NB4 (cell line): ENCODE results near the gene CXCL10.

ENCODE experiments used
- DNase-seq: peaks from one replicate; pipeline ENCODE4 v3.0.0; 2010; ENCODE audit warnings: low read depth
- H3K4me3 ChIP-seq: one replicate; pipeline ENCODE4 v1.5.1; 2011; ENCODE audit warnings: mild to moderate bottlenecking, low read depth, low read length, moderate library complexity
- CTCF ChIP-seq: IDR thresholded peaks from one replicate; pipeline ENCODE4 v1.5.1; 2012; ENCODE audit warnings: low read depth, low read length
- MAX ChIP-seq: IDR thresholded peaks from 2 replicates; pipeline ENCODE4 v1.6.1; 2011; ENCODE audit warnings: low read depth, low read length
- MYC ChIP-seq: IDR thresholded peaks from 2 replicates; pipeline ENCODE4 v1.6.1; 2011; ENCODE audit warnings: low read depth, low read length
- POLR2A ChIP-seq: IDR thresholded peaks from 2 replicates; pipeline ENCODE4 v1.6.1; 2011; ENCODE audit warnings: mild to moderate bottlenecking; ENCODE audit not compliant: insufficient read length; ENCODE audit errors: extremely low read depth

Gene CXCL10

GRCh38 chr4:76035141-76035540 lies 11.8 kb upstream of the CXCL10 start:
- no peak overlapping the region for H3K4me3 ChIP-seq
- peak; percentile 83 for DNase-seq
- no peak for TF ChIP-seq MAX
- TF ChIP-seq MYC: no peak
- no peak for TF ChIP-seq POLR2A
- no peak for TF ChIP-seq CTCF

GRCh38 chr4:76029300-76029699 lies 6.0 kb upstream of the CXCL10 start:
- H3K4me3 ChIP-seq: no peak overlapping the region
- no peak for DNase-seq
- TF ChIP-seq MYC: no peak
- no peak for TF ChIP-seq CTCF
- no peak for TF ChIP-seq MAX
- TF ChIP-seq POLR2A: no peak

- no peak overlapping the region for H3K4me3 ChIP-seq
- TF ChIP-seq MYC (no peak), MAX (no peak)
- DNase-seq: no peak
These were observed 5.1 kb upstream of the CXCL10 start for GRCh38 chr4:76028350-76028765.

- TF ChIP-seq POLR2A (no peak), CTCF (no peak), MAX (no peak), MYC (no peak)
- no peak overlapping the region for H3K4me3 ChIP-seq
- DNase-seq: no peak
These were observed 768 bp upstream of the CXCL10 start for GRCh38 chr4:76024065-76024464.

GRCh38 chr4:76022677-76023076 lies 620 bp downstream of the CXCL10 start:
- DNase-seq: no peak
- H3K4me3 ChIP-seq: no peak overlapping the region
- TF ChIP-seq POLR2A: no peak
- TF ChIP-seq CTCF: no peak
- TF ChIP-seq MAX: no peak
- no peak for TF ChIP-seq MYC

GRCh38 chr4:76022031-76022430 lies 1.3 kb downstream of the CXCL10 start:
- DNase-seq: peak; percentile 39
- no peak overlapping the region for H3K4me3 ChIP-seq
- TF ChIP-seq POLR2A: no peak

- H3K4me3 ChIP-seq: no peak overlapping the region
- DNase-seq: no peak
- no peak for TF ChIP-seq MAX
- TF ChIP-seq MYC: no peak
- TF ChIP-seq CTCF: no peak
- no peak for TF ChIP-seq POLR2A
These were observed 6.1 kb downstream of the CXCL10 start for GRCh38 chr4:76017056-76017686.
